Neuronal stem cell (in vitro differentiated cells): ENCODE results near the gene VEGFB. TPM values are rescaled to one million over a fixed set of nuclear protein-coding genes. Genes with fewer than 3 reads are reported as not detected.

Experiments used
- DNase-seq: peaks from one replicate; pipeline ENCODE4 v3.0.0-alpha.2; 2013; ENCODE audit warnings: low spot score
- H2AFZ ChIP-seq: one replicate; pipeline ENCODE4 v1.6.1; 2013; ENCODE audit warnings: mild to moderate bottlenecking, low read length, inconsistent platforms
- H2AK5ac ChIP-seq: 2 replicates; pipeline ENCODE4 v1.6.1; 2013; ENCODE audit warnings: low read depth, mild to moderate bottlenecking, inconsistent platforms, low read length, moderate library complexity, mixed read lengths
- H2BK120ac ChIP-seq: 2 replicates; pipeline ENCODE4 v1.6.1; 2013; ENCODE audit warnings: low read depth, mild to moderate bottlenecking, inconsistent platforms, low read length, moderate library complexity, mixed read lengths
- H2BK12ac ChIP-seq: one replicate; pipeline ENCODE4 v1.6.1; 2013; ENCODE audit warnings: low read length, inconsistent platforms
- H2BK15ac ChIP-seq: 2 replicates; pipeline ENCODE4 v1.6.1; 2013; ENCODE audit warnings: mild to moderate bottlenecking, low read length, inconsistent platforms, mixed read lengths
- H2BK5ac ChIP-seq: one replicate; pipeline ENCODE4 v1.6.1; 2013; ENCODE audit warnings: inconsistent platforms, mild to moderate bottlenecking, low read length, moderate library complexity
- H3K14ac ChIP-seq: one replicate; pipeline ENCODE4 v1.6.1; 2013; ENCODE audit warnings: low read length, inconsistent platforms
- H3K18ac ChIP-seq: 2 replicates; pipeline ENCODE4 v1.6.1; 2013; ENCODE audit warnings: low read length, inconsistent platforms
- H3K23ac ChIP-seq: 2 replicates; pipeline ENCODE4 v1.6.1; 2013; ENCODE audit warnings: low read depth, mild to moderate bottlenecking, mixed read lengths, low read length, inconsistent platforms; ENCODE audit not compliant: poor library complexity
- H3K27ac ChIP-seq: replicated peaks from 3 replicates; pipeline ENCODE4 v1.5.1; 2013; ENCODE audit warnings: low read length, inconsistent platforms
- H3K27me3 ChIP-seq, 3 experiments: 2 replicates each; pipeline ENCODE4 v1.6.1; 2013; ENCODE audit warnings: low read length in 3 of 3, mild to moderate bottlenecking in 2 of 3, inconsistent platforms in 1 of 3, low read depth in 1 of 3, mixed read lengths in 1 of 3, moderate library complexity in 1 of 3; ENCODE audit not compliant: control insufficient read depth in 3 of 3, insufficient read depth in 3 of 3
- H3K36me3 ChIP-seq, 2 donors: replicated peaks in 1 of 2; 2 replicates each; pipeline ENCODE4 v1.6.1; 2013; ENCODE audit warnings: low read length in 2 of 2; ENCODE audit not compliant: control insufficient read depth in 2 of 2, insufficient read depth in 2 of 2
- H3K4ac ChIP-seq: 2 replicates; pipeline ENCODE4 v1.6.1; 2013; ENCODE audit warnings: inconsistent platforms, mild to moderate bottlenecking, low read length, moderate library complexity
- H3K4me1 ChIP-seq, 2 donors: 1 replicate in 1 of 2; 2 replicates in 1 of 2; pipeline ENCODE4 v1.6.1; 2013; ENCODE audit warnings: low read length in 2 of 2, low read depth in 1 of 2; ENCODE audit not compliant: control insufficient read depth in 2 of 2, insufficient read depth in 1 of 2
- H3K4me2 ChIP-seq: one replicate; pipeline ENCODE4 v1.6.1; 2013; ENCODE audit warnings: mild to moderate bottlenecking, low read length, inconsistent platforms; ENCODE audit not compliant: insufficient read depth, poor library complexity, severe bottlenecking
- H3K4me3 ChIP-seq, 2 donors: 2 replicates each; pipeline ENCODE4 v1.5.1; 2013; ENCODE audit warnings: low read length in 2 of 2, mild to moderate bottlenecking in 2 of 2, inconsistent platforms in 1 of 2, moderate library complexity in 1 of 2
- H3K79me1 ChIP-seq: one replicate; pipeline ENCODE4 v1.6.1; 2013; ENCODE audit warnings: low read depth, mild to moderate bottlenecking, inconsistent platforms, low read length, moderate library complexity
- H3K9ac ChIP-seq: one replicate; pipeline ENCODE4 v1.6.1; 2013; ENCODE audit warnings: mild to moderate bottlenecking, low read depth, low read length, inconsistent platforms; ENCODE audit not compliant: poor library complexity
- H3K9me3 ChIP-seq, 2 donors: replicated peaks in 1 of 2; 2 replicates each; pipeline versions ENCODE3 to v1.6.1; 2013; ENCODE audit warnings: low read length in 2 of 2, mild to moderate bottlenecking in 2 of 2, inconsistent platforms in 1 of 2, low read depth in 1 of 2, mixed read lengths in 1 of 2, moderate library complexity in 1 of 2; ENCODE audit not compliant: control insufficient read depth in 2 of 2, insufficient read depth in 1 of 2
- H4K8ac ChIP-seq: one replicate; pipeline ENCODE4 v1.6.1; 2013; ENCODE audit warnings: low read depth, mild to moderate bottlenecking, inconsistent platforms, low read length, moderate library complexity
- H4K91ac ChIP-seq: one replicate; pipeline ENCODE4 v1.6.1; 2013; ENCODE audit warnings: low read length, low read depth, mild to moderate bottlenecking, inconsistent platforms; ENCODE audit not compliant: poor library complexity
- WGBS, 2 donors: extraction: QIAGEN DNeasy Blood & Tissue Kit; methylation state at CpG; one replicate each; pipeline ENCODE4 v1.1.7; 2013; ENCODE audit warnings: missing lambda C conversion rate in 2 of 2, mixed read lengths in 1 of 2; ENCODE audit not compliant: insufficient read length in 2 of 2, insufficient replicate concordance in 1 of 2; ENCODE audit errors: extremely low coverage in 2 of 2; 5-methylcytosine and 5-hydroxymethylcytosine counted together
- polyA plus RNA-seq, 2 experiments: library from polyadenylated mRNA; stranded (reverse); fragments of 200-250 nt; gene quantifications; one replicate each; pipeline ENCODE4 v1.2.3, GENCODE V29; 2013

VEGFB gene
- 35.4 TPM for polyA plus RNA-seq (2013, experiment 1 of 2)
- 32.3 TPM for polyA plus RNA-seq (2013, experiment 2 of 2)

DNA sequence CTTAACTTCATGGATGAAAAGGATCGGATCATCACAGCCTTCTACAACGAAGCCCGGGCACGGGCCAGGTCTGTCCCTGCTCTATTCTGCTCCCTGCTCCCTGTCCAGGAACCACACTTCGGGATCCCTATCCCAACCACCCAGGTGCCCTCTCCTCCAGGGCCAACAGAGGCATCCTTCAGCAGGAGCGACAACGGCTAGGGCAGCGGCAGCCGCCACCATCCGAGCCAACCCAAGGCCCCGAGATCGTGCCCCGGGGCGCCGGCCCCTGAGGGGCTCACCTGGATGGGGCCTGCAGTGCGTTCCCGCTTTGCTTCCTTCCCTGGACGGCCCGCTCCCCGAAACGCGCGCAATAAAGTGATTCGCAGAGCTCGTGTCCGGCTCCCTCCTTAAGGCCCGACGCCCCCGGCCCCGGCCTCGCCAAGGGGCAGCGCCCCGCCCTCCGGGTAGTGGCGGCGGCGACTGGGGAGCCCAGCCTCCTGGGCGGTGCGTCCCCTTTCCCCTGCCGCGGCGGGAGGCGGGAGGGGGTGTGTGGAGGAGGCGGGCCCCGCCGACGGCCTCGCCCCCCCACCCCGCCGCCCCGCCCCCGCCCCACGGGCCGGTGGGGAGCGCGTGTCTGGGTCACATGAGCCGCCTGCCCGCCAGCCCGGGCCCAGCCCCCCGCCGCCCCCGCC lies at the start of gene VEGFB:
VEGFB (plus strand) TSS at position 672 of the 674 bp plus-strand sequence. CDS start 250 bp downstream, outside the sequence.
- Histone ChIP-seq H3K4ac (peak within 1 kb of the TSS; percentile 91), H2BK120ac (peak within 1 kb of the TSS; percentile 38), H4K91ac (no peak within 1 kb of the TSS), H3K27ac (no peak within 1 kb of the TSS), H2AK5ac (peak within 1 kb of the TSS; percentile 90), H3K4me2 (peak within 1 kb of the TSS; percentile 88), H3K4me3 (peak within 1 kb of the TSS in 1 of 2 donors; percentile 85), H3K9me3 (no peaks in the 10 kb centered on the region), H3K36me3 (peaks cover 5% of the 10 kb centered on the region in 2 donors), H3K18ac (peak within 1 kb of the TSS; percentile 91), H2BK15ac (peak within 1 kb of the TSS; percentile 72), H3K79me1 (peaks cover 5% of the 10 kb centered on the region), H3K9ac (peak within 1 kb of the TSS; percentile 88), H2BK5ac (peak within 1 kb of the TSS; percentile 59), H2AFZ (no peak within 1 kb of the TSS), H3K27me3 (peaks cover 0 to 36% (median 0%) of the 10 kb centered on the region in 3 experiments), H3K23ac (peak within 1 kb of the TSS; percentile 71), H3K4me1 (peaks cover 8 to 14% of the 10 kb centered on the region in 2 donors), H3K14ac (no peak within 1 kb of the TSS), H2BK12ac (no peak within 1 kb of the TSS), H4K8ac (no peak within 1 kb of the TSS)
- DNase-seq: no peak
- WGBS, 2 donors: no CpG with 5 or more reads among the region's 62 CpGs

- Histone ChIP-seq H3K27me3 (no peaks in the 10 kb centered on the region), H3K4me2 (peak overlapping the region; percentile 89), H3K4me1 (peaks cover 10 to 16% of the 10 kb centered on the region in 2 donors), H4K91ac (no peak overlapping the region), H3K14ac (no peak overlapping the region), H2BK15ac (no peak overlapping the region), H3K9ac (peak overlapping the region; percentile 94), H2AK5ac (no peak overlapping the region), H4K8ac (no peak overlapping the region), H2BK5ac (no peak overlapping the region), H3K23ac (peak overlapping the region; percentile 57), H3K4me3 (peak overlapping the region; percentile 88 to 92), H2BK12ac (no peak overlapping the region), H2AFZ (peak overlapping the region; percentile 67), H3K18ac (peak overlapping the region; percentile 96), H3K36me3 (peaks cover 5 to 10% of the 10 kb centered on the region in 2 donors), H3K79me1 (peaks cover 3% of the 10 kb centered on the region), H2BK120ac (peak overlapping the region; percentile 45), H3K27ac (peak overlapping the region; percentile 85), H3K9me3 (peaks cover 0 to 2% of the 10 kb centered on the region in 2 donors), H3K4ac (no peak overlapping the region)
- no peak for DNase-seq
- no CpG with 5 or more reads among the region's 52 CpGs for WGBS, 2 donors
Observed at GRCh38 chr11:64185175-64185692, 49.1 kb upstream of the VEGFB start.

GRCh38 chr11:64185693-64186491 lies 48.5 kb upstream of the VEGFB start, which contains the start of gene STIP1:
TSS of gene STIP1 (plus strand) at chr11:64186171. CDS start at chr11:64186262, 91 bp downstream.
- Histone ChIP-seq H3K9ac (peak within 1 kb of the TSS; percentile 94), H3K4me2 (peak within 1 kb of the TSS; percentile 89), H3K14ac (no peak within 1 kb of the TSS), H2BK12ac (no peak within 1 kb of the TSS), H3K79me1 (peaks cover 3% of the 10 kb centered on the region), H2BK5ac (peak within 1 kb of the TSS; percentile 57), H3K18ac (peak within 1 kb of the TSS; percentile 96), H3K4ac (no peak within 1 kb of the TSS), H3K36me3 (peaks cover 5 to 17% of the 10 kb centered on the region in 2 donors), H3K23ac (peak within 1 kb of the TSS; percentile 57), H2BK15ac (no peak within 1 kb of the TSS), H4K91ac (no peak within 1 kb of the TSS), H2BK120ac (peak within 1 kb of the TSS; percentile 45), H3K27ac (peak within 1 kb of the TSS; percentile 85), H3K4me1 (peaks cover 10 to 15% of the 10 kb centered on the region in 2 donors), H4K8ac (no peak within 1 kb of the TSS), H3K4me3 (peak within 1 kb of the TSS; percentile 88 to 92), H3K27me3 (no peaks in the 10 kb centered on the region), H2AFZ (peak within 1 kb of the TSS; percentile 67), H3K9me3 (peaks cover 0 to 2% of the 10 kb centered on the region in 2 donors), H2AK5ac (peak within 1 kb of the TSS; percentile 85)
- WGBS, 2 donors: no CpG with 5 or more reads among the region's 74 CpGs
- peak; percentile 100 for DNase-seq
